ENCODE data around the gene CXCR3.

CXCR3 gene

GRCh38 chrX:71637253-71637618 is 18.9 kb upstream of the CXCR3 start:
- H3K27me3 ChIP-seq (ENCODE audit: control insufficient read depth, insufficient read depth, low read length): no peaks in the 10 kb centered on the region
- no CpG with 5 or more reads among the region's 3 CpGs for WGBS (ENCODE audit: insufficient coverage, insufficient read length)
- no peaks in the 10 kb centered on the region for H3K36me3 ChIP-seq (ENCODE audit: control insufficient read depth, insufficient read depth, low read length)
- no peaks in the 10 kb centered on the region for H3K9me3 ChIP-seq (ENCODE audit: control insufficient read depth, insufficient read depth, low read length)
- H3K4me3 ChIP-seq (ENCODE audit: low read length): no peak overlapping the region
- H3K27ac ChIP-seq (ENCODE audit: low read length): no peak overlapping the region
- no peaks in the 10 kb centered on the region for H3K4me1 ChIP-seq (ENCODE audit: control insufficient read depth, insufficient read depth, low read length)
- no peak for DNase-seq (ENCODE audit: low read depth, low spot score)

DNA sequence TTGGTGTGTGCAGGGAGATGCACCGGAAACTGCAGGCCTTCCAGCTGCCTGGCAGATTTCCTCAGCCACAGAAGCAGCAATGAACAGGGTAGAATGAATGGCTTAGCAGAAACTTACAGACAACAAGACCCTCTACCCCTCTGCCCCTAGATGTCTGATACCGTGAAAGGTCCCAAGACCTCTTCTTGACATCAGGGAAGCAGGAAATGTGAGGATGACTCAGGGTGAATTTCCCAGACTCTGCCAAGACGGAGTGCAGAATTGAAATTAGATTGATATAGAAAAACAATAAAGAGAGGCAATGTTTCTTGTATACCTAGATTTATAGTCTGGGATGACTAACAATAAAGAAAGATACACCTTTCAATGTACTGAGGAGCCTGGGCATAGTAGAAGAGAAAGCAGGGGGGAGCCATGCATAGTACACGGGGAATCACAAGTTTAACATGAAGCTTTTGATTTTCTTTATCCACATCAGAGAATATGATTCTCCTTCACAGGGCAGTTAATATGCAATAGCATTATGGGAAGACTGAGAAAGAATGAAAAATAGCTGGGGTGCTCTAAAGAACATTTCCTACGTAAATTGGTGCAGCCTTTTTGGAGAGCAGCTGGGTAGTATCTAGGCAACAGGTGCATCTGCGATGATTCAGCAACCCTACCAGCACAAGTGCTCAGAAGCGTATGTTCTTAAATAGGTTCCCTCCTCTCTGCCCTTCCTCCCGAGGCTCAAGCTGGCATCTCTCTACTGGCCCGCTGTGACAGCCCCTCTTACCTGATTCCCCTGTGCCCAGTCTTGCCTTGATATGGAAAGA is 18.3 kb upstream of the CXCR3 start:
- DNase-seq (ENCODE audit: low read depth, low spot score): no peak
- H3K27me3 ChIP-seq (ENCODE audit: control insufficient read depth, insufficient read depth, low read length): no peaks in the 10 kb centered on the region
- no peak overlapping the region for H3K27ac ChIP-seq (ENCODE audit: low read length)
- H3K36me3 ChIP-seq (ENCODE audit: control insufficient read depth, insufficient read depth, low read length): no peaks in the 10 kb centered on the region
- no CpG with 5 or more reads among the region's 9 CpGs for WGBS (ENCODE audit: insufficient coverage, insufficient read length)
- H3K4me1 ChIP-seq (ENCODE audit: control insufficient read depth, insufficient read depth, low read length): no peaks in the 10 kb centered on the region
- H3K9me3 ChIP-seq (ENCODE audit: control insufficient read depth, insufficient read depth, low read length): no peaks in the 10 kb centered on the region
- no peak overlapping the region for H3K4me3 ChIP-seq (ENCODE audit: low read length)

GRCh38 chrX:71634366-71634765 is 16.1 kb upstream of the CXCR3 start:
- WGBS (ENCODE audit: insufficient coverage, insufficient read length): no CpG with 5 or more reads among the region's 6 CpGs
- H3K4me1 ChIP-seq (ENCODE audit: control insufficient read depth, insufficient read depth, low read length): no peaks in the 10 kb centered on the region
- no peaks in the 10 kb centered on the region for H3K9me3 ChIP-seq (ENCODE audit: control insufficient read depth, insufficient read depth, low read length)
- no peak overlapping the region for H3K4me3 ChIP-seq (ENCODE audit: low read length)
- no peaks in the 10 kb centered on the region for H3K27me3 ChIP-seq (ENCODE audit: control insufficient read depth, insufficient read depth, low read length)
- no peak for DNase-seq (ENCODE audit: low read depth, low spot score)
- H3K36me3 ChIP-seq (ENCODE audit: control insufficient read depth, insufficient read depth, low read length): no peaks in the 10 kb centered on the region
- H3K27ac ChIP-seq (ENCODE audit: low read length): no peak overlapping the region

DNA sequence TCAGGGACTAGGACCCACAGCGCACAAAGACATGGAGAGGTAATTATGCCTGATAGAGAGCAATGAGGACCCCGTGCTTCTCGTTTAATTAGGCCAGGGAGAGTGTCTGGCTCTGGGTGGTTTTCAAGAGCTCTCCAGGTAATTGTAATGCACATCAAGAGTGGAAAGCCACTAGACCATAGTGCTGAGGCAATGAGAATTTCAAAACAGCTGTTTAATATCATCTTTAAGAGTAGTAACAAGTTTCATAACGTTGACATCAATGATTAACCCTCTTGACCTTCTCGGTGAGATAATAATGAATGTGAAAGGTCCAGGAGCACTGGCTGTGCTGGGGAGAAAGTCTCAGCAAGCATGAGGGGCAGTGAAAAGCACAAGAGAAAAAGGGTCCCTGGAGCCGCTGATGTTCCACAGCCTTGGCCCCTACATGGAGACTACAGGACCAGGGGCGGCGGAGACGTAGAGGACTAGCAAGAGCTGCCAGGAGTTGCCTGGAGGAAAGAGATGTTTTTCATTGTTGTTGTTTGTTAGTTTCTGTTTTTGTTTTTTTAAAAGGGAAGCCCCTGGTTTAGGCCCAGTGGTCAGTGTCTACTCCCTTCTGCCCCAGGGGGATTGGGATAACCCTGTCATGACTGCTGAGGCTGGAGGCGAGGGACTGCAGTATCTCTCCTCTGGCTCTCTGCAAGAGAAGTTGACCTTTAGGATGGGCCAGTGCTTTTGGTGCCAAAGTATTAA is 14.8 kb upstream of the CXCR3 start:
- Histone ChIP-seq H3K27ac (ENCODE audit: low read length) (no peak overlapping the region), H3K9me3 (ENCODE audit: control insufficient read depth, insufficient read depth, low read length) (no peaks in the 10 kb centered on the region), H3K4me3 (ENCODE audit: low read length) (no peak overlapping the region), H3K4me1 (ENCODE audit: control insufficient read depth, insufficient read depth, low read length) (no peaks in the 10 kb centered on the region), H3K27me3 (ENCODE audit: control insufficient read depth, insufficient read depth, low read length) (no peaks in the 10 kb centered on the region), H3K36me3 (ENCODE audit: control insufficient read depth, insufficient read depth, low read length) (no peaks in the 10 kb centered on the region)
- WGBS (ENCODE audit: insufficient coverage, insufficient read length): no CpG with 5 or more reads among the region's 10 CpGs
- no peak for DNase-seq (ENCODE audit: low read depth, low spot score)

GRCh38 chrX:71629467-71629866 is 11.2 kb upstream of the CXCR3 start:
- H3K36me3 ChIP-seq (ENCODE audit: control insufficient read depth, insufficient read depth, low read length): no peaks in the 10 kb centered on the region
- no peaks in the 10 kb centered on the region for H3K9me3 ChIP-seq (ENCODE audit: control insufficient read depth, insufficient read depth, low read length)
- DNase-seq (ENCODE audit: low read depth, low spot score): no peak
- WGBS (ENCODE audit: insufficient coverage, insufficient read length): no CpG with 5 or more reads among the region's 2 CpGs
- H3K27me3 ChIP-seq (ENCODE audit: control insufficient read depth, insufficient read depth, low read length): no peaks in the 10 kb centered on the region
- no peak overlapping the region for H3K27ac ChIP-seq (ENCODE audit: low read length)
- no peak overlapping the region for H3K4me3 ChIP-seq (ENCODE audit: low read length)
- no peaks in the 10 kb centered on the region for H3K4me1 ChIP-seq (ENCODE audit: control insufficient read depth, insufficient read depth, low read length)

GRCh38 chrX:71627588-71628404 is 9.5 kb upstream of the CXCR3 start:
- no peaks in the 10 kb centered on the region for H3K36me3 ChIP-seq (ENCODE audit: control insufficient read depth, insufficient read depth, low read length)
- no peak for DNase-seq (ENCODE audit: low read depth, low spot score)
- no peak overlapping the region for H3K27ac ChIP-seq (ENCODE audit: low read length)
- H3K4me1 ChIP-seq (ENCODE audit: control insufficient read depth, insufficient read depth, low read length): no peaks in the 10 kb centered on the region
- no peaks in the 10 kb centered on the region for H3K9me3 ChIP-seq (ENCODE audit: control insufficient read depth, insufficient read depth, low read length)
- no peak overlapping the region for H3K4me3 ChIP-seq (ENCODE audit: low read length)
- no peaks in the 10 kb centered on the region for H3K27me3 ChIP-seq (ENCODE audit: control insufficient read depth, insufficient read depth, low read length)
- WGBS (ENCODE audit: insufficient coverage, insufficient read length): no CpG with 5 or more reads among the region's 14 CpGs

DNA sequence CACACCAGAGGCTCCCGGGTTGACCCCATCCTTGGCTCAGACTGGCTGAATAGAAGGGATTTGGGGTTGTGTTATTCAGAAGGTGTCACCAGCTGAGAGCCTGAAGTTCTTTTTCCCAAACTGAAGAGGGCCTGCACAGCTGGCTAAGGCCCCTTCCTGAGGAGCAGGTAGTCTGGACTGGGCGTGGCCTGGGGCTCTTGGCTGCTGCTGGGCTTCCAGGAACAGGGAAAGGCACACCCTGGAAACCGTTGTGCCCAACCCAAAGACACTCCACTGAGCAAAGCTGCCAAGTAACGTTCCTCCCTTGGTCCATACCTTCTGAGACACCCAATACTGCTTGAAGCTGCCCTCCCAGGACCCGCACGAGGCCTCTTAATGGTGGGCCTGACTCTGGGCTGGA is 8.3 kb upstream of the CXCR3 start:
- no peaks in the 10 kb centered on the region for H3K27me3 ChIP-seq (ENCODE audit: control insufficient read depth, insufficient read depth, low read length)
- no peaks in the 10 kb centered on the region for H3K9me3 ChIP-seq (ENCODE audit: control insufficient read depth, insufficient read depth, low read length)
- DNase-seq (ENCODE audit: low read depth, low spot score): no peak
- no peaks in the 10 kb centered on the region for H3K36me3 ChIP-seq (ENCODE audit: control insufficient read depth, insufficient read depth, low read length)
- no peak overlapping the region for H3K4me3 ChIP-seq (ENCODE audit: low read length)
- H3K4me1 ChIP-seq (ENCODE audit: control insufficient read depth, insufficient read depth, low read length): no peaks in the 10 kb centered on the region
- WGBS (ENCODE audit: insufficient coverage, insufficient read length): no CpG with 5 or more reads among the region's 6 CpGs
- no peak overlapping the region for H3K27ac ChIP-seq (ENCODE audit: low read length)

DNA sequence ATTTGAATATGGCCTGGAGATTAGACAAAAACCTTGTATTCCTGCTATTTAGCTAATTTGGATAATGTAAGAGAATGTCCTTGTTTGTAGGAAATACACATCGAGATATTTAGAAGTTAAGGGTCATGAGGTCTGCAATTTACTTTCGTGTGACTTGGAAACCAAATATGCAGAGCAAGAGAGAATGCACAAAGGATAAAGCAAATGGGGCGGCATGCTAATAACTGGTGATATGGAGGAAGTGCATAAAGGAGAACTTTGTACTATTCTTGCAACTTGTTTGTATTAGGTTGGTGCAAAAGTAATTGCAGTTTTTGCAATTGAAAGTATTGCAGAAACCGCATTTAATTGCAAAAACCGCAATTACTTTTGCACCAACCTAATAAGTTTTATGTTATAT is 7.2 kb upstream of the CXCR3 start:
- no CpG with 5 or more reads among the region's 5 CpGs for WGBS (ENCODE audit: insufficient coverage, insufficient read length)
- Histone ChIP-seq H3K9me3 (ENCODE audit: control insufficient read depth, insufficient read depth, low read length) (no peaks in the 10 kb centered on the region), H3K4me1 (ENCODE audit: control insufficient read depth, insufficient read depth, low read length) (no peaks in the 10 kb centered on the region), H3K27me3 (ENCODE audit: control insufficient read depth, insufficient read depth, low read length) (no peaks in the 10 kb centered on the region), H3K27ac (ENCODE audit: low read length) (no peak overlapping the region), H3K36me3 (ENCODE audit: control insufficient read depth, insufficient read depth, low read length) (no peaks in the 10 kb centered on the region), H3K4me3 (ENCODE audit: low read length) (no peak overlapping the region)
- no peak for DNase-seq (ENCODE audit: low read depth, low spot score)

- DNase-seq (ENCODE audit: low read depth, low spot score): no peak
- Histone ChIP-seq H3K4me3 (ENCODE audit: low read length) (no peak overlapping the region), H3K9me3 (ENCODE audit: control insufficient read depth, insufficient read depth, low read length) (no peaks in the 10 kb centered on the region), H3K27ac (ENCODE audit: low read length) (no peak overlapping the region), H3K36me3 (ENCODE audit: control insufficient read depth, insufficient read depth, low read length) (no peaks in the 10 kb centered on the region), H3K4me1 (ENCODE audit: control insufficient read depth, insufficient read depth, low read length) (no peaks in the 10 kb centered on the region), H3K27me3 (ENCODE audit: control insufficient read depth, insufficient read depth, low read length) (no peaks in the 10 kb centered on the region)
- WGBS (ENCODE audit: insufficient coverage, insufficient read length): no CpG with 5 or more reads among the region's 3 CpGs
Observed at GRCh38 chrX:71623714-71624113, 5.4 kb upstream of the CXCR3 start.

- Histone ChIP-seq H3K27ac (ENCODE audit: low read length) (no peak overlapping the region), H3K4me1 (ENCODE audit: control insufficient read depth, insufficient read depth, low read length) (no peaks in the 10 kb centered on the region), H3K9me3 (ENCODE audit: control insufficient read depth, insufficient read depth, low read length) (no peaks in the 10 kb centered on the region), H3K27me3 (ENCODE audit: control insufficient read depth, insufficient read depth, low read length) (no peaks in the 10 kb centered on the region), H3K36me3 (ENCODE audit: control insufficient read depth, insufficient read depth, low read length) (no peaks in the 10 kb centered on the region), H3K4me3 (ENCODE audit: low read length) (no peak overlapping the region)
- no CpG with 5 or more reads among the region's 13 CpGs for WGBS (ENCODE audit: insufficient coverage, insufficient read length)
- peak; percentile 13 for DNase-seq (ENCODE audit: low read depth, low spot score)
Observed at GRCh38 chrX:71622576-71623450, 4.5 kb upstream of the CXCR3 start.

Measured in iPS DF 6.9 (cell line).